OCI-LY7 (cell line): ENCODE measurements around the gene CCBE1. TPM values are rescaled to one million over a fixed set of nuclear protein-coding genes. Genes with fewer than 3 reads are reported as not detected.

Experiments used
- BruUV-seq: library from RNA; stranded (reverse); fragments of 400-500 nt; replicated peaks from 2 replicates; lab custom pipeline; 2021; lab: Mats Ljungman, UMichigan
- CTCF ChIA-PET: fragments of 300-600 bp; sonication (Branson Sonifier 250); formaldehyde crosslinking; loops from one replicate; lab custom pipeline; 2022; ENCODE audit warnings: antibody characterized with exemption; ENCODE audit not compliant: unreplicated experiment; lab: Charles Lee
- POLR2A ChIA-PET: fragments of 300-600 bp; sonication (Branson Sonifier 250); formaldehyde crosslinking; loops from one replicate; lab custom pipeline; 2022; ENCODE audit warnings: antibody characterized with exemption; lab: Charles Lee
- DNase-seq: peaks from one replicate; pipeline ENCODE4 v3.0.0-alpha.2; 2015; ENCODE audit warnings: low spot score
- H2AFZ ChIP-seq: fragments of 200-600 bp; sonication (generic), shearing (Covaris generic); 2 replicates; pipeline ENCODE4 v1.6.1; 2014; ENCODE audit warnings: mild to moderate bottlenecking, antibody characterized with exemption, low read length, moderate library complexity
- H3K27ac ChIP-seq: fragments of 200-600 bp; sonication (generic); 2 replicates; pipeline ENCODE4 v1.5.1; 2014; ENCODE audit warnings: mixed run types, low read depth, mild to moderate bottlenecking, moderate library complexity, low read length, inconsistent platforms; ENCODE audit not compliant: poor library complexity, severe bottlenecking
- H3K36me3 ChIP-seq: fragments of 200-600 bp; sonication (generic); 2 replicates; pipeline ENCODE4 v1.6.1; 2014; ENCODE audit warnings: mild to moderate bottlenecking, antibody characterized with exemption, low read length, moderate library complexity, mixed read lengths; ENCODE audit not compliant: insufficient read depth
- H3K4me1 ChIP-seq: fragments of 200-600 bp; sonication (generic); 2 replicates; pipeline ENCODE4 v1.5.1; 2014; ENCODE audit warnings: mild to moderate bottlenecking, low read length; ENCODE audit not compliant: insufficient read depth, poor library complexity, severe bottlenecking
- H3K4me2 ChIP-seq: fragments of 200-600 bp; sonication (generic); 2 replicates; pipeline ENCODE4 v1.6.1; 2014; ENCODE audit warnings: mild to moderate bottlenecking, low read length
- H3K4me3 ChIP-seq: fragments of 200-600 bp; sonication (generic); 2 replicates; pipeline ENCODE4 v1.5.1; 2014; ENCODE audit warnings: mild to moderate bottlenecking, low read depth, low read length; ENCODE audit not compliant: poor library complexity, severe bottlenecking
- H3K79me2 ChIP-seq: fragments of 200-600 bp; sonication (generic); 2 replicates; pipeline ENCODE4 v1.6.1; 2016; ENCODE audit warnings: low read depth, mild to moderate bottlenecking, low read length, moderate library complexity, mixed read lengths; ENCODE audit not compliant: insufficient read depth
- H3K9me2 ChIP-seq: fragments of 200-600 bp; sonication (generic); 2 replicates; pipeline ENCODE4 v1.6.1; 2016; ENCODE audit warnings: mild to moderate bottlenecking, low read length, mixed read lengths; ENCODE audit not compliant: insufficient read depth
- H3K9me3 ChIP-seq: fragments of 200-600 bp; sonication (generic); 2 replicates; pipeline ENCODE4 v1.6.1; 2014; ENCODE audit warnings: mild to moderate bottlenecking, mixed run types, low read length, mixed read lengths
- H4K20me1 ChIP-seq: fragments of 200-600 bp; sonication (generic); 2 replicates; pipeline ENCODE4 v1.6.1; 2014; ENCODE audit warnings: mild to moderate bottlenecking, antibody characterized with exemption, low read length, moderate library complexity, mixed read lengths; ENCODE audit not compliant: insufficient read depth
- CTCF ChIP-seq: fragments of 200-600 bp; sonication (generic); conservative IDR thresholded peaks from 2 replicates; pipeline ENCODE4 v1.5.1; 2014; ENCODE audit warnings: mild to moderate bottlenecking, antibody characterized with exemption, low read length, moderate library complexity, mixed read lengths
- EZH2phosphoT487 ChIP-seq: fragments of 200-600 bp; sonication (generic); IDR thresholded peaks from 2 replicates; pipeline ENCODE4 v1.6.1; 2018; ENCODE audit warnings: low read depth, borderline replicate concordance, mild to moderate bottlenecking, mixed run types, antibody characterized with exemption, low read length, moderate library complexity, mixed read lengths
- intact Hi-C: fragments of 100-400 bp; cut with micrococcal nuclease; formaldehyde crosslinking; loops from one replicate; pipeline ENCODE4 v1.10.0; 2022; ENCODE audit not compliant: unreplicated experiment
- total RNA-seq, 2 experiments: library from RNA; depleted of rRNA in 1 of 2; stranded (reverse); fragments of >200 nt in 1 of 2; shearing (Covaris generic) in 1 of 2; gene quantifications; 2 replicates each; pipeline ENCODE4 v1.2.3, GENCODE V29; 2014 to 2022

CCBE1 gene
- total RNA-seq, 2 experiments from 2014 or later, result 0.16 to 0.70 TPM

- ChIA-PET POLR2A (no interaction called here), CTCF (no interaction called here)
- H4K20me1 ChIP-seq, result no peaks in the 10 kb centered on the region
- H2AFZ ChIP-seq, result no peak overlapping the region
- H3K27ac ChIP-seq, result no peak overlapping the region
- no peaks in the 10 kb centered on the region for H3K36me3 ChIP-seq
- no peaks in the 10 kb centered on the region for H3K4me1 ChIP-seq
- no TSS peak for BruUV-seq
- H3K4me2 ChIP-seq, result no peak overlapping the region
- DNase-seq, result no peak
- intact Hi-C loops, result no loop called here
- no peak overlapping the region for H3K4me3 ChIP-seq
- no peaks in the 10 kb centered on the region for H3K9me2 ChIP-seq
- no peaks in the 10 kb centered on the region for H3K79me2 ChIP-seq
- TF ChIP-seq CTCF (no peak), EZH2phosphoT487 (no peak)
- H3K9me3 ChIP-seq, result no peaks in the 10 kb centered on the region
Measured at GRCh38 chr18:59478591-59478990, 218.6 kb downstream of the CCBE1 start.

- H3K79me2 ChIP-seq, result no peaks in the 10 kb centered on the region
- H3K4me1 ChIP-seq, result no peaks in the 10 kb centered on the region
- no peak for TF ChIP-seq CTCF
- H3K27ac ChIP-seq, result no peak overlapping the region
- no TSS peak for BruUV-seq
- H3K9me3 ChIP-seq, result no peaks in the 10 kb centered on the region
- H2AFZ ChIP-seq, result no peak overlapping the region
- POLR2A ChIA-PET, result no interaction called here
- CTCF ChIA-PET, result no interaction called here
- no peak for DNase-seq
- H4K20me1 ChIP-seq, result no peaks in the 10 kb centered on the region
- intact Hi-C loops, result no loop called here
- no peak overlapping the region for H3K4me2 ChIP-seq
- no peaks in the 10 kb centered on the region for H3K9me2 ChIP-seq
- no peak overlapping the region for H3K4me3 ChIP-seq
- H3K36me3 ChIP-seq, result no peaks in the 10 kb centered on the region
Measured at GRCh38 chr18:59477849-59478248, 219.4 kb downstream of the CCBE1 start.

GRCh38 chr18:59470561-59471121 lies 226.6 kb downstream of the CCBE1 start:
- no peak for DNase-seq
- intact Hi-C loops, result no loop called here
- Histone ChIP-seq H3K9me3 (no peaks in the 10 kb centered on the region), H3K36me3 (no peaks in the 10 kb centered on the region), H3K27ac (no peak overlapping the region), H2AFZ (no peak overlapping the region), H3K4me2 (no peak overlapping the region), H3K4me3 (no peak overlapping the region), H3K79me2 (no peaks in the 10 kb centered on the region), H3K9me2 (no peaks in the 10 kb centered on the region), H3K4me1 (no peaks in the 10 kb centered on the region), H4K20me1 (no peaks in the 10 kb centered on the region)
- ChIA-PET POLR2A (no interaction called here), CTCF (no interaction called here)
- no TSS peak for BruUV-seq
- TF ChIP-seq EZH2phosphoT487 (no peak), CTCF (no peak)
